ENCODE results near the gene TRIP6.

- TF ChIP-seq CTCF (IDR thresholded peaks at IDR 0.05) (peak in 2 of 6 experiments; percentile 3 to 15), POLR2A (IDR thresholded peaks at IDR 0.05) (peak in 1 of 4 donors; percentile 38)
Observed at GRCh38 chr7:100827330-100828226, 39.6 kb upstream of the TRIP6 start, which contains the start of gene EPHB4.
